GM18517 (cell line): ENCODE data around the gene CACNA1F.
A peak's percentile ranks its signal among the peaks of the same experiment; 100 is the strongest.
"Not testable (repeated sequence)": the region's sequence is repeated elsewhere in the genome, so short reads cannot be mapped to it uniquely, and the experiment has no call there.

Source experiments
- ATAC-seq: cut with Tn5 transposase; IDR thresholded peaks from one replicate; pipeline ENCODE4 v1.9.1; 2021; ENCODE audit warnings: mild to moderate bottlenecking, moderate library complexity; ENCODE audit not compliant: unreplicated experiment

CACNA1F gene

DNA sequence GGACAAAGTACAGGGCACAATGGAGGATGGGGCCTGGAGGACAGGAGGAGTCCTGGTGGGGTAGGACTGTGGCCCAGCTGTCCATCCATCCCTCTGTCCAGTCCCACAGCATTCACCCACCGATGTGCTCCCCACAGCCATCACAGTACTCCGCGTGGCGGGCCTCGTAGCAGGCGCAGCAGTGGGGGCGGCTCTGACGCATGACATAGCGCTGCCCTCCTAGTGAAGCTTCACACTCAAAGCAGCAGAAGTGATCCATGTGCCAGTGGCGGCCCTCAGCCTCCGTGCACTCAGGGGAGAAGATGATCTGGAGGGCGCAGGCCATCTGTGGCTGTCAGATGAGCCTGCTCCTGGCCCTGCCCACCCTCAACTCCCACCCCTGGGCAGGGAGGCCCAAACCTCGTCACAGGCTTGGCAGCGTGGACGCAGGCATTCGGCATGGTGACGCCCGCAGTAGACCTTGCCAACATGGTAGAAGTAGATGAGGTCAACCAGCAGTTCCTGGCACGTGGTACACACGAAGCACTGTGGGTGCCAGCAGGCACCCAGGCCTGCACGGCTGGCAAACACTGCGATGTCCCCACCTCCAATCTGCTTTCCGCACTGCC is 55.2 kb downstream of the CACNA1F start:
- ATAC-seq, result no peak

GRCh38 chrX:49177338-49177833 is 55.8 kb downstream of the CACNA1F start:
- no peak for ATAC-seq

DNA sequence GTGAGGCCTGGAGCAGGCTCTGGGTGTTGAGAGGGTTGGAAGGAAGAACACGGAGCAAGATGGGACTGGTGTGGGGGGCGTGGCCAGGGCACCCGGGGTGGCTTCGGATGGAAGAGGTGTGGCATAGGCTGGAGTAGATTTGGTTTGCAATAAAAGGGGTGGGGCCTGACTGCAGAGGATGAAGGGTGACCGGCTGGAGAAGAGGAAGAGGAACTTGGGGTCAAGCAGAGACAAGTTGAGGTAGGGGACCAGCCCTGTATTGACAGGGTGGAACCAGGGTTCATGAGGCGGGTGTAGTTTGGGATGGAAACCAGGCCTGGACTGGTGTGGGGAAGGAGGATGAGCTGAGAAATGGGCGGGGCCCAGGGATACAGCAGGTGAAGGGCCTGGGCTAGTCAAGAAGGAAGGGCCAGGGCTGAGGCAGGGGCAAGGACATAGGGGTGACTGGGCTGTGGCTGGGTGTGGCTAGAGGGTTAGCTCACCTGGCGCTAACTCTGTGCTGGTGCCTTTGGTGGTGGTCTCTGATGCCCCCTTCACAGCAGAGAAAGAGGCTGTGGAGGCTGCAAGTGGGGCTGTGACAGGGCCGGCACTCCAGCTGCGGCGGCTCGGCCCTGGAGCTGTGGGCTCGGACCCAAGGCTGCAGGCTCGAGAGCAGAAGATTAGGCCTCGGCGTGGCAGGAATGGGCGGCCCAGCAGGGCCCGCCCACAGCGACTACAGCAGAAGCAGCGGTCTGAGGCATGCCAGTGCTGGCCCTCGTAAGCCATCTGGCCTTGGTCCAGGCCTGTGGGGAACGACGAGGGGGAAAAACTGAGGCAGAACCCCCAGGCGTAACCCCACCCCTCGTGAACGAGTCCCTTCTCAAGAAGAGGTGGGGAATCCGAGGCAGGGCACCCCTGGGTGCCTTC is 56.5 kb downstream of the CACNA1F start:
- no peak for ATAC-seq

- no peak for ATAC-seq
Measured at GRCh38 chrX:49175435-49176274, 57.5 kb downstream of the CACNA1F start.

- ATAC-seq, result no peak
Measured at GRCh38 chrX:49174723-49175122, 58.4 kb downstream of the CACNA1F start.

GRCh38 chrX:49173544-49173943 is 59.6 kb downstream of the CACNA1F start:
- ATAC-seq, result not testable (repeated sequence)

- peak; percentile 63 for ATAC-seq
Measured at GRCh38 chrX:49172280-49172780, 60.8 kb downstream of the CACNA1F start.

DNA sequence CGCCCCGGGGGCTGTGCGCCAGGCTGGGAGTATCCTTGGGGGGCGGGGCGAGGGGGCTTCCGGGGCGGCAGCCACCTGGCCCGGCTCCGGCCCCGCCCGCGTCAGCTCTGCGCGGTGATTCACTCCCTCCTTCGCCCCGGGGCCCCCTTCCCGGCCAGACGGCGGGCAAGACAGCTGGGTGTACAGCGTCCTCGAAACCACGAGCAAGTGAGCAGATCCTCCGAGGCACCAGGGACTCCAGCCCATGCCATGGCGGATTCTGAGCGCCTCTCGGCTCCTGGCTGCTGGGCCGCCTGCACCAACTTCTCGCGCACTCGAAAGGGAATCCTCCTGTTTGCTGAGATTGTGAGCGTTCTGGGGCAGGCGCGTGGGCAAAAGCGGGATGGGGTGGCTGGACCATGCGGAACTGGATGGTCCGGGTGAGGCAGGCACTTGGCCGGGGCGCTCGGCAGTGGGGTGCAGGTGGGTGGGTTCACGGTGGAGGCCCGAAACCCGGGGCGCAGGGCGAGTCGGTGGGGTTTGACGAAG is 61.3 kb downstream of the CACNA1F start, which contains the start of gene PLP2:
PLP2 (plus strand) TSS at position 147 of the 528 bp plus-strand sequence; CDS start at position 250, 103 bp downstream.
- no peak for ATAC-seq

GRCh38 chrX:49167740-49168108 is 65.4 kb downstream of the CACNA1F start:
- ATAC-seq, result no peak

DNA sequence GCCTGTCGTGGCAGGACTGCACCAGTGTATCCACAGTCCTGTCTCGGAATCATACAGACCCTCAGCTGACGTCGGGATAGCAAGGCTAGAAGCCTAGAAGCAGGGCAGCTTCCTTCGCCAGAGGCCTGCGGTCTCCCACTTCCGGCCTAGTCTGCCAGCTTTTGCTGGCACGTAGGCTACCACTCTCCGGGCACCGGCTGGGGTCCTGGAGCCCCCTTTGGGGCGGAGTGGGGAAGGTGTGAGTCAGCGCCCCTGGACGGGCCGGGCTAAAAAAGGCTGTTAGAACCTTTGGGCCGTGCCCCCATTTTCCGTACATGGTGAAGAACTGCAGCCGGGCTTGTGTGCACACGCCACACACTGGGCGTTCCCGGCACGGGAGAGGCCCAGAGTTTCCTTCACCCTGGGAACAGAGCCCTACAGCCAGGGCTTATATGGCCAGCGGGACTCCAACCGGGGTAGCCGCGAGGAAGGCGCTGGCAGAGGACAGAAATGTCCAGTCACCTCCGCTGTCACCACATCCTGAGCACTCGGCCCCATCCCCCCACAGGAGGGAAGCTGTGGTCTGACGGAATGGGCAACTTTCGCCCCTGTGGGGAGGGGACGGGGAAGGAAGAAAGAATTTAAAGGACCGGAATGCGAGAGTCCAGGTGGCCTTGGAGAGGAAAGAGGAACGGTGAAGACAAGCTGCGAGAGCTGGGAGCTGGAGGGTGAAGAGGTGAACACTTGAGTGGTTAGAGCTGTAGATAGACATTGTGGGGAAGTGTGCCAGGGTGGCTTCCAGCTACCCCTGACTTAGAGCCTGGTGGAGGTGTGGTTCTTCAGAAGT is 66.0 kb downstream of the CACNA1F start:
- peak; percentile 16 for ATAC-seq

GRCh38 chrX:49165901-49166881 is 66.9 kb downstream of the CACNA1F start:
- peak; percentile 52 for ATAC-seq

- no peak for ATAC-seq
Measured at GRCh38 chrX:49164589-49165360, 68.4 kb downstream of the CACNA1F start.

DNA sequence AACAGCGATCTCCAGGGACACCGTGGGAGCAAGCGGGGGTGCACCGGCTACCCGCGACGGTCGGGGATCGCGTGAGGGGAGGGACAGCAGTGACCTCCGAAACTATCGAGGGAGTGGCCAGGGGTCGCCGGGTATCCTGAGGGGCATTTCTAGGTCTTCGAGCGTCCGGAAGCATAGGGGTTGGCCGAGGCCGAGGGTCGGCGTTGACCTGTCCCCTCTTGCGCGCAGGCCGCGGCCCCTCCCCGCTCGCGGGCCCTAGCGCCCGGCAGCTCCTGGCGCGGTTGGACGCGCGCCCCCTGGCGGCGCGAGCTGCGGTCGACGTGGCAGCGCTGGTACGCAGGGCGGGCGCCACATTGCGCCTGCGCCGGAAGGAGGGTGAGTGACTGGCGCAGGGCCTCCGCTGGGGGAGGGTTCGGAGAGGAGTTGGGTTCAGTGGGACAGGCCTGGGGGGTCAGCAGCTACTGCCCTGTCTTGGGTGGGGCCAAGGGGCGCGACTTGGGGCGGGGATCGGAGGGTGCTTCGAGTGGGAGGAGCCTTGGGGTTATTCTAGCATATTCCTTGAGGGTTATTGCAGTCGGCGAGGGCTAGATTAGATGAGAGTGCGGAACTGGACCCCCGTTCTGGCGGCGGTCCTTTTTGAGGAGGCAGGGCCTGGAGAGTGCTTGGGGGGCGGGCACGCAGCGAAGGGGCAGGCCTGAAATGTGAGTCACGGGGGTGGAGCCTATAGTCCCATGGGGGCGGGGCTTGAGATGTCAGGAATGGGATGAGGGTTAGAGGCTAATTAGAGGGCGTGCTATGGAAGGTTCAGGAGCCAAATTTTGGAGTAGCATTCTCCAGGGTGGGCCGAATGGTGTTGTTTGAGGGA is 69.4 kb downstream of the CACNA1F start:
- peak; percentile 45 for ATAC-seq

DNA sequence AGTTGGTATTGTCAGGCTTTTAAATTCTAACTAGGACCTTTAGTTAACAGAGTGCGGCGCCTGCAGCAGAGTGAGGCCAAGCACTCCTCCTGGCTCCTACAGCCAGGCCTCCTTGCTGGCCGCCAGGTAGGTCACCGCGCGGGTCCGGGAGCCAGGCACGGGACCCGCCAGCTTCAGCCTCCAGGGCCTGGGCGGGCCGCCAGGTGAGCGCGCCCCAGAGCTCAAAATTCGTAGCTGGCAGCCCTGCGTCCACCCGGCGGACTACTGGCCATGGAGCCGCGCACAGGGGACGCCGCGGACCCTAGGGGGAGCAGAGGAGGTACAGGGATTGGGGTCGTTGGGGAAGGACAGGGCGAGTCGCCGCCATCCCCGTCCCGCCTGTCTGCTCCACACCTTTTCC is 70.5 kb downstream of the CACNA1F start, which contains the start of gene MAGIX:
MAGIX (plus strand) TSS at position 139 of the 400 bp plus-strand sequence; CDS start at position 271, 132 bp downstream.
- ATAC-seq, result no peak

DNA sequence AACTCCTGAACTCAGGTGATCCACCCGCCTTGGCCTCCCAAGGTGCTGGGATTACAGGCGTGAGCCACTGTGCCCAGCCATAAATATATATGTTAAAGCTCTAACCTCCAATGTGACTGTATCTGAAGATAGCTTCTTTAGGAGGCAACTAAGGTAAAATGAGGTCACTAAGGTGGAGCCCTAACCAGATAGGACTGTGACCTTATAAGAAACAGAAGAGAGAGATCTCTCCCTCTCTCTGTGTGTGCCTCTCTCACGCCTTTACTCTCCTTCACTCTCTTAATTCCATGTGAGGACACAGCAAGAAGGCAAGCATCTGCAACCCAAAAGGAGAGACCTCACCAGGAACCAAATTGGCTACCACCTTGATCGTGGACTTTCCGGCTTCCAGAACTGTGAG is 71.5 kb downstream of the CACNA1F start:
- no peak for ATAC-seq

DNA sequence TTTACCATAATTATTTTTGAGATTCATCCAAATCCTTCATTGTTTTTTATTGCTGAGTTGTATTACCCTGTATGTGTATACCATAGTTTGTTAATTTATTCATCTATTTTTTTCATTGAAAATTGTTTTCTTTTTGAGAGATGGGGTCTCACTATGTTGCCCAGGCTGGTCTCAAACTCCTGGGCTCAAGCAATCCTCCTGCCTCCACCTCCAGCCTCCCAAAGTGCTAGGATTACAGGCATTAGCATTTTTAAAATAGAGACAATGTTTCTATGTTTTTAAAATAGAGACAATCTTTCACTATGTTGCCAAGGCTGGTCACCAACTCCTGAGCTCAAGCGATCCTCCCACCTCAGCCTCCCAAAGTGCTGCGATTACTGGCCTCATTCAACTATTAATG is 72.2 kb downstream of the CACNA1F start:
- no peak for ATAC-seq

- no peak for ATAC-seq
Measured at GRCh38 chrX:49157194-49157593, 75.9 kb downstream of the CACNA1F start.
